A673 (cell line): Measurements from ENCODE around the gene NEURL1B. TPM values are rescaled to one million over a fixed set of nuclear protein-coding genes. Genes with fewer than 3 reads are reported as not detected.

ENCODE experiments used
- BruUV-seq: library from RNA; stranded (reverse); fragments of 400-500 nt; replicated peaks from 2 replicates; lab custom pipeline; 2021; lab: Mats Ljungman, UMichigan
- CTCF ChIA-PET: fragments of 300-600 bp; sonication (Branson Sonifier 250); formaldehyde crosslinking; loops from one replicate; lab custom pipeline; 2022; ENCODE audit warnings: antibody characterized with exemption; lab: Charles Lee
- POLR2A ChIA-PET: fragments of 300-600 bp; sonication (Branson Sonifier 250); formaldehyde crosslinking; loops from one replicate; lab custom pipeline; 2022; ENCODE audit warnings: antibody characterized with exemption; ENCODE audit not compliant: low non-redundant PET; lab: Charles Lee
- DNase-seq: peaks from one replicate; pipeline ENCODE4 v3.0.0-alpha.2; 2015; ENCODE audit warnings: low spot score
- H3K27ac ChIP-seq: fragments of 200-600 bp; sonication (generic); 2 replicates; pipeline ENCODE4 v1.5.1; 2016; ENCODE audit warnings: mixed run types, low read depth, mild to moderate bottlenecking, mixed read lengths, antibody characterized with exemption, low read length; ENCODE audit not compliant: poor library complexity, severe bottlenecking
- H3K27me3 ChIP-seq: fragments of 200-600 bp; sonication (generic); replicated peaks from 2 replicates; pipeline ENCODE4 v1.6.1; 2017; ENCODE audit warnings: mixed run types, low read depth, mild to moderate bottlenecking, mixed read lengths, antibody characterized with exemption, low read length; ENCODE audit not compliant: insufficient read depth, poor library complexity
- H3K36me3 ChIP-seq: fragments of 200-600 bp; sonication (generic); 2 replicates; pipeline ENCODE4 v1.6.1; 2016; ENCODE audit warnings: mixed run types, mild to moderate bottlenecking, mixed read lengths, antibody characterized with exemption, low read length; ENCODE audit not compliant: insufficient read depth, poor library complexity, severe bottlenecking
- H3K4me1 ChIP-seq: fragments of 200-600 bp; sonication (generic); 2 replicates; pipeline ENCODE4 v1.6.1; 2017; ENCODE audit warnings: mixed run types, mild to moderate bottlenecking, mixed read lengths, antibody characterized with exemption, low read length; ENCODE audit not compliant: insufficient read depth, poor library complexity, severe bottlenecking
- H3K4me3 ChIP-seq: fragments of 200-600 bp; sonication (generic); 2 replicates; pipeline ENCODE4 v1.5.1; 2016; ENCODE audit warnings: low read depth, mixed run types, mild to moderate bottlenecking, mixed read lengths, low read length; ENCODE audit not compliant: poor library complexity, severe bottlenecking
- H3K9me3 ChIP-seq: fragments of 200-600 bp; sonication (generic); 2 replicates; pipeline ENCODE4 v1.6.1; 2016; ENCODE audit warnings: mixed run types, low read depth, mild to moderate bottlenecking, mixed read lengths, antibody characterized with exemption, low read length; ENCODE audit not compliant: poor library complexity, severe bottlenecking
- CTCF ChIP-seq: fragments of 300-800, 200-600 bp; sonication (generic); conservative IDR thresholded peaks from 2 replicates; pipeline ENCODE4 v1.5.1; 2017; ENCODE audit warnings: low read depth, mild to moderate bottlenecking, antibody characterized with exemption, low read length, moderate library complexity, mixed read lengths
- EZH2 ChIP-seq: fragments of 200-600 bp; sonication (generic); IDR thresholded peaks from 2 replicates; pipeline ENCODE4 v1.6.1; 2017; ENCODE audit warnings: borderline replicate concordance, low read depth, mild to moderate bottlenecking, mixed read lengths, antibody characterized with exemption, low read length; ENCODE audit not compliant: poor library complexity, severe bottlenecking
- intact Hi-C: fragments of 100-400 bp; cut with micrococcal nuclease; formaldehyde crosslinking; loops from one replicate; pipeline ENCODE4 v1.10.0; 2022; ENCODE audit not compliant: unreplicated experiment
- total RNA-seq: library from RNA; stranded (reverse); gene quantifications from 2 replicates; pipeline ENCODE4 v1.2.3, GENCODE V29; 2021

NEURL1B gene
- total RNA-seq, 1 experiment from 2014 or later, result 5.1 TPM

DNA sequence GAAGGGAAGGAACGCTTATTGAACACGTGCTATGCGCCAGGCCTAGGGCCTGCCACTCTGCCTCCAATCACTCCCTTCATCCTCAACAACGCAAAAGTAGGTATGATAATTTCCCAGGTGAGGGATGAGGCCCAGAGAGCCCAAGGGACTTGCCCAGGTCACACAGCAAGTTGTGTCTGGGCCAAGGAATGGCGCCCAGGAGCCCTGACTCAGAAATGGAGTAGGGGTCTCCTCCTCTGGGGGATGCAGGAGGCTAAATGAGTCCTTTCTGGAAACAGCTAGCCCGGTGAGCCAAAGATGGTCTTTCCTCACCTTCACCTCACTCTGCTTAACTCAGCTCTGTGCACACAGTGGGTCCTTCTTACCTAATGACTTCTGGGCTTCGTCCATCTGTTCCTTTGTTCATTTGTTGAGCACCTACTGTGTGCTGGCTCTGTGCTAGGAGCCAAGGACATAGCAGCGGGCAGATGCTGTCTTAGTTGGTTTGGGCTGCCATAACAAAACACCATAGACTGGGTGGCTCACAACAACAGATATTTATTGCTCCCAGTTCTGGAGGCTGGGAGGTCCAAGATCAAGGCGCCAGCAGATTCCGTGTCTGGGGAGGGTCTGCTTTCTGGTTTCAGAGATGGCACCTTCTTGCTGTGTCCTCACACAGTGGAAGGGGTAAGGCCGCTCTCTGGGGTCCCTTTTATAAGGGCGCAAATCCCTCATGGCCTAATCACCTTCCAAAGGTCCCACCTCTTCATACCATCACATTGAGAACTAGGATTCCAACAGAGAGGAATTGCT is 22.3 kb upstream of the NEURL1B start:
- no peaks in the 10 kb centered on the region for H3K9me3 ChIP-seq
- BruUV-seq, result no TSS peak
- H3K4me1 ChIP-seq, result no peaks in the 10 kb centered on the region
- ChIA-PET CTCF (no interaction called here), POLR2A (no interaction called here)
- intact Hi-C loops, result no loop called here
- no peak overlapping the region for H3K4me3 ChIP-seq
- no peak overlapping the region for H3K27ac ChIP-seq
- no peaks in the 10 kb centered on the region for H3K36me3 ChIP-seq
- DNase-seq, result no peak
- H3K27me3 ChIP-seq, result no peaks in the 10 kb centered on the region
- TF ChIP-seq EZH2 (no peak), CTCF (no peak)

DNA sequence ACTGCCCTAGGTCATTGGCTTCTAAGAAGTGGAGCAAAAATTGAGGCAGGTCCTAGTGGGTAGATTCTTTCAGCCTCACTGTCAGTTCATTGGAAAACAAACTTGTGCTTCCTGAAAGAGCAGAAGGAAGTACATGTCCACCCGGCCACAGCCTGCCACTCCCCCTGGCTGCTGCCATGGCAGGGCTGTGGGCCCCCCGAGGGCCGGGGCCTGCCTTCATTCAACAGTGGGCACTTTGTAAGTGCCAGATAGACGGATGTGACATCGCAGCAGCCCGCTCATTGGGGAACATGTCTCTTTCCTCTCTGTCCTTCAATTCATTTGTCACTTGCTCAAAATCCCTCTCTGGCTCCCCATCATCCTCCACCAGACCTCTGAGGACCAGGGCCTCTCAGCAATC is 20.6 kb upstream of the NEURL1B start:
- Histone ChIP-seq H3K27me3 (no peaks in the 10 kb centered on the region), H3K36me3 (no peaks in the 10 kb centered on the region), H3K4me3 (no peak overlapping the region), H3K9me3 (no peaks in the 10 kb centered on the region), H3K4me1 (no peaks in the 10 kb centered on the region), H3K27ac (no peak overlapping the region)
- ChIA-PET POLR2A (no interaction called here), CTCF (no interaction called here)
- intact Hi-C loops, result no loop called here
- BruUV-seq, result no TSS peak
- DNase-seq, result no peak
- TF ChIP-seq EZH2 (no peak), CTCF (no peak)

- DNase-seq, result no peak
- POLR2A ChIA-PET, result no interaction called here
These were observed 18.7 kb upstream of the NEURL1B start for GRCh38 chr5:172622091-172623046.

More at GRCh38 chr5:172622091-172623046, 18.7 kb upstream of the NEURL1B start:
- Histone ChIP-seq H3K27ac (no peak overlapping the region), H3K9me3 (no peaks in the 10 kb centered on the region), H3K4me1 (no peaks in the 10 kb centered on the region), H3K4me3 (no peak overlapping the region), H3K27me3 (no peaks in the 10 kb centered on the region), H3K36me3 (no peaks in the 10 kb centered on the region)
- intact Hi-C loops, result no loop called here
- BruUV-seq, result no TSS peak
- CTCF ChIA-PET, result no interaction called here
- TF ChIP-seq EZH2 (no peak), CTCF (no peak)
